HFFc6 (cell line): ENCODE data around the gene RBKS. TPM values are rescaled to one million over a fixed set of nuclear protein-coding genes. Genes with fewer than 3 reads are reported as not detected.

Experiments used
- DNase-seq: peaks from one replicate; pipeline ENCODE4 v3.0.0-alpha.2; 2018
- H3K27ac Mint-ChIP-seq: 2 replicates; pipeline ENCODE4 v1.8.0; 2020; ENCODE audit warnings: mild to moderate bottlenecking, mixed read lengths
- H3K27me3 Mint-ChIP-seq: 2 replicates; pipeline ENCODE4 v1.8.0; 2021; ENCODE audit warnings: mild to moderate bottlenecking, moderate library complexity, mixed read lengths; ENCODE audit not compliant: insufficient read depth
- H3K36me3 Mint-ChIP-seq: 2 replicates; pipeline ENCODE4 v1.8.0; 2021; ENCODE audit warnings: low read depth, mixed read lengths
- H3K4me1 Mint-ChIP-seq: 2 replicates; pipeline ENCODE4 v1.8.0; 2020; ENCODE audit warnings: low read depth, mixed read lengths
- H3K4me3 Mint-ChIP-seq: 2 replicates; pipeline ENCODE4 v1.8.0; 2020; ENCODE audit warnings: mild to moderate bottlenecking, moderate library complexity, mixed read lengths
- H3K9me3 Mint-ChIP-seq: 2 replicates; pipeline ENCODE4 v1.8.0; 2020; ENCODE audit warnings: mild to moderate bottlenecking, mixed read lengths
- CTCF ChIP-seq: fragments of 200-600 bp; sonication (generic); IDR thresholded peaks from 2 replicates; pipeline ENCODE4 v1.5.0; 2021; ENCODE audit warnings: antibody characterized with exemption, mild to moderate bottlenecking
- total RNA-seq, 6 experiments: library from RNA; stranded (reverse); fragmentation: NEBNext Ultra II Directional; extraction: Animal tissue kit (Norgen Biotek cat#: 25700); gene quantifications; 2 replicates in 1 of 6; 3 replicates in 5 of 6; pipeline ENCODE4 v1.2.3, GENCODE V29; 2021

RBKS gene
- total RNA-seq, 6 experiments from 2014 or later, result 1.8 to 3.1 (median 2.7) TPM

GRCh38 chr2:27802547-27802946 is 87.6 kb downstream of the RBKS start:
- no peak for TF ChIP-seq CTCF
- H3K4me1 Mint-ChIP-seq, result peaks cover 84% of the 10 kb centered on the region
- no peak overlapping the region for H3K4me3 Mint-ChIP-seq

GRCh38 chr2:27800856-27801255 is 89.3 kb downstream of the RBKS start:
- DNase-seq, result no peak
- no peak overlapping the region for H3K4me3 Mint-ChIP-seq
- TF ChIP-seq CTCF, result no peak
- peak overlapping the region; percentile 97 for H3K27ac Mint-ChIP-seq
- no peaks in the 10 kb centered on the region for H3K9me3 Mint-ChIP-seq
- peaks cover 1% of the 10 kb centered on the region; the same call in 1 of the 2 replicates for H3K27me3 Mint-ChIP-seq
- H3K36me3 Mint-ChIP-seq, result peaks cover 27% of the 10 kb centered on the region
- peaks cover 93% of the 10 kb centered on the region for H3K4me1 Mint-ChIP-seq

More at GRCh38 chr2:27802547-27802946, 87.6 kb downstream of the RBKS start:
- Mint-ChIP-seq H3K36me3 (peaks cover 17% of the 10 kb centered on the region), H3K27ac (0 out of 2 replicates have a peak overlapping the region, but pooled peaks have one; percentile 9), H3K27me3 (no peaks in the 10 kb centered on the region), H3K9me3 (no peaks in the 10 kb centered on the region)
- DNase-seq, result no peak

- Mint-ChIP-seq H3K9me3 (no peaks in the 10 kb centered on the region), H3K27me3 (peaks cover 1% of the 10 kb centered on the region; the same call in 1 of the 2 replicates), H3K27ac (peak overlapping the region; percentile 97), H3K4me3 (peak overlapping the region; percentile 50), H3K36me3 (peaks cover 32% of the 10 kb centered on the region), H3K4me1 (peaks cover 95% of the 10 kb centered on the region)
- no peak for DNase-seq
- no peak for TF ChIP-seq CTCF
These were observed 90.6 kb downstream of the RBKS start for GRCh38 chr2:27799646-27800010.

- Mint-ChIP-seq H3K4me3 (peak overlapping the region; percentile 50), H3K9me3 (no peaks in the 10 kb centered on the region), H3K27ac (peak overlapping the region; percentile 97), H3K27me3 (peaks cover 1% of the 10 kb centered on the region; the same call in 1 of the 2 replicates), H3K4me1 (peaks cover 91% of the 10 kb centered on the region), H3K36me3 (peaks cover 32% of the 10 kb centered on the region)
- peak; percentile 100 for DNase-seq
- TF ChIP-seq CTCF, result no peak; the same call in 1 of the 2 replicates
These were observed 91.1 kb downstream of the RBKS start for GRCh38 chr2:27798948-27799645.

- DNase-seq, result no peak
- Mint-ChIP-seq H3K36me3 (peaks cover 36% of the 10 kb centered on the region), H3K4me1 (peaks cover 90% of the 10 kb centered on the region), H3K27ac (peak overlapping the region; percentile 97), H3K4me3 (peak overlapping the region; percentile 25; the same call in 1 of the 2 replicates), H3K27me3 (peaks cover 1% of the 10 kb centered on the region; the same call in 1 of the 2 replicates), H3K9me3 (no peaks in the 10 kb centered on the region)
- TF ChIP-seq CTCF, result no peak
These were observed 91.7 kb downstream of the RBKS start for GRCh38 chr2:27798486-27798885.
